Measurements from ENCODE around the gene MPZL3.

MPZL3 gene

GRCh38 chr11:118227865-118228785 is 24.0 kb downstream of the MPZL3 start:
- TF ChIP-seq, protein P1, sequence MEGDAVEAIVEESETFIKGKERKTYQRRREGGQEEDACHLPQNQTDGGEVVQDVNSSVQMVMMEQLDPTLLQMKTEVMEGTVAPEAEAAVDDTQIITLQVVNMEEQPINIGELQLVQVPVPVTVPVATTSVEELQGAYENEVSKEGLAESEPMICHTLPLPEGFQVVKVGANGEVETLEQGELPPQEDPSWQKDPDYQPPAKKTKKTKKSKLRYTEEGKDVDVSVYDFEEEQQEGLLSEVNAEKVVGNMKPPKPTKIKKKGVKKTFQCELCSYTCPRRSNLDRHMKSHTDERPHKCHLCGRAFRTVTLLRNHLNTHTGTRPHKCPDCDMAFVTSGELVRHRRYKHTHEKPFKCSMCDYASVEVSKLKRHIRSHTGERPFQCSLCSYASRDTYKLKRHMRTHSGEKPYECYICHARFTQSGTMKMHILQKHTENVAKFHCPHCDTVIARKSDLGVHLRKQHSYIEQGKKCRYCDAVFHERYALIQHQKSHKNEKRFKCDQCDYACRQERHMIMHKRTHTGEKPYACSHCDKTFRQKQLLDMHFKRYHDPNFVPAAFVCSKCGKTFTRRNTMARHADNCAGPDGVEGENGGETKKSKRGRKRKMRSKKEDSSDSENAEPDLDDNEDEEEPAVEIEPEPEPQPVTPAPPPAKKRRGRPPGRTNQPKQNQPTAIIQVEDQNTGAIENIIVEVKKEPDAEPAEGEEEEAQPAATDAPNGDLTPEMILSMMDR (IDR thresholded peaks at IDR 0.05; ENCODE audit: low read depth, low read length, missing control alignments): no peak

DNA sequence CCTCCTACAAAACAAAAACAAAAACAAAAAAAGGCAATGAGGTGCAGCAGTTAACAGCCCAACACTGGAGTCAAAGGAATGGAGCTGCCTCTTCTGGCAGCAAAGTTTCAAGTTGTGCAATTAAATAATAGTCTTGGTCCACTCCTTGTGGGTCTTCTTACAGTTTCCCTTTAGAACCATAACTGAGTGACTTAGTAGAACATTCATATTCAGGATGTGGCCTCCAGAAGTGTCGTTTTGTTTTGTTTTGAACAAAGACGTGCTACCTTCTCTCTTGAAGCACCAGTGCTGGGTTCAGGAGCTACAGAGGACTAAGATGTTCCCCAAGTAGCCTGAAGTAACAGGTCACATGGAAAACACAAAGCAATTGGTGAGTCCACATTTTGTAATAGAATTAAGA is 25.4 kb downstream of the MPZL3 start:
- DNase-seq (ENCODE audit: low read depth): no peak
- TF ChIP-seq, protein P1 (IDR thresholded peaks at IDR 0.05; ENCODE audit: low read depth, low read length, missing control alignments): no peak
- H3K4me3 ChIP-seq (ENCODE audit: low read depth, low read length): no peak overlapping the region

More at GRCh38 chr11:118227865-118228785, 24.0 kb downstream of the MPZL3 start:
- H3K4me3 ChIP-seq (ENCODE audit: low read depth, low read length): no peak overlapping the region
- DNase-seq (ENCODE audit: low read depth): peak; percentile 59

DNA sequence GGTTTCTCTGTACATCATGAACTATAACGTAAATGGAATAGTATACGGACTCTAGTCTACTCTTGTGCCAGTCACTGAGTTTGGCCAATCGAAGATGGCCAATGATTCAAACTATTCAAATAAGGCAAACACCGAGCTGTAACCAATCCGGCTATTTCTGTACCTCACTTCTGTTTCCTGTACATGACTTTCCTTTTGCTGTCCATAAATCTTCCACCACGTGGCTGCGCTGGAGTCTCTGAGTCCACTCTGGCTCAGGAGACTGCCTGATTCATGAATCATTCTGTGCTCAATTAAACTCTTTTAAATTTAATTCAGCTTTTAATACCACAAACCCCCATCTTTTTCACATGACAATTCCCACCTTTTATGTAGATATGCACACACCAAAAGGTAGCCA is 25.9 kb downstream of the MPZL3 start:
- TF ChIP-seq, protein P1 (IDR thresholded peaks at IDR 0.05; ENCODE audit: low read depth, low read length, missing control alignments): no peak
- DNase-seq (ENCODE audit: low read depth): no peak
- H3K4me3 ChIP-seq (ENCODE audit: low read depth, low read length): no peak overlapping the region

- TF ChIP-seq, protein P1 (IDR thresholded peaks at IDR 0.05; ENCODE audit: low read depth, low read length, missing control alignments): no peak
- DNase-seq (ENCODE audit: low read depth): no peak
- H3K4me3 ChIP-seq (ENCODE audit: low read depth, low read length): no peak within 1 kb of the TSS
Observed at GRCh38 chr11:118224511-118225188, 27.5 kb downstream of the MPZL3 start, which contains the start of gene JAML. Gene JAML (minus strand): TSS chr11:118225011. CDS start chr11:118214866, 10,145 bp downstream.

GRCh38 chr11:118223992-118224391 is 28.2 kb downstream of the MPZL3 start:
- no peak for DNase-seq (ENCODE audit: low read depth)
- TF ChIP-seq, protein P1 (IDR thresholded peaks at IDR 0.05; ENCODE audit: low read depth, low read length, missing control alignments): no peak
- no peak overlapping the region for H3K4me3 ChIP-seq (ENCODE audit: low read depth, low read length)

GRCh38 chr11:118223570-118223969 is 28.6 kb downstream of the MPZL3 start:
- TF ChIP-seq, protein P1 (IDR thresholded peaks at IDR 0.05; ENCODE audit: low read depth, low read length, missing control alignments): no peak
- DNase-seq (ENCODE audit: low read depth): no peak
- H3K4me3 ChIP-seq (ENCODE audit: low read depth, low read length): no peak overlapping the region

All from GM12864 (cell line).